ENCODE data around the gene GNS. TPM values are rescaled to one million over a fixed set of nuclear protein-coding genes. Genes with fewer than 3 reads are reported as not detected.

The GNS gene
- 59.0 and 62.5 TPM in 2 replicates for total RNA-seq (2014; rRNA removed; shearing (Covaris generic))

GRCh38 chr12:64759035-64759894 is at the start of gene GNS:
TSS of gene GNS (minus strand) at chr12:64759406. CDS start at chr12:64759276, 130 bp downstream.
- DNase-seq (ENCODE audit: low read depth), result peak; percentile 86

- no peak for DNase-seq (ENCODE audit: low read depth)
Measured at GRCh38 chr12:64808110-64808509, 48.9 kb upstream of the GNS start.

DNA sequence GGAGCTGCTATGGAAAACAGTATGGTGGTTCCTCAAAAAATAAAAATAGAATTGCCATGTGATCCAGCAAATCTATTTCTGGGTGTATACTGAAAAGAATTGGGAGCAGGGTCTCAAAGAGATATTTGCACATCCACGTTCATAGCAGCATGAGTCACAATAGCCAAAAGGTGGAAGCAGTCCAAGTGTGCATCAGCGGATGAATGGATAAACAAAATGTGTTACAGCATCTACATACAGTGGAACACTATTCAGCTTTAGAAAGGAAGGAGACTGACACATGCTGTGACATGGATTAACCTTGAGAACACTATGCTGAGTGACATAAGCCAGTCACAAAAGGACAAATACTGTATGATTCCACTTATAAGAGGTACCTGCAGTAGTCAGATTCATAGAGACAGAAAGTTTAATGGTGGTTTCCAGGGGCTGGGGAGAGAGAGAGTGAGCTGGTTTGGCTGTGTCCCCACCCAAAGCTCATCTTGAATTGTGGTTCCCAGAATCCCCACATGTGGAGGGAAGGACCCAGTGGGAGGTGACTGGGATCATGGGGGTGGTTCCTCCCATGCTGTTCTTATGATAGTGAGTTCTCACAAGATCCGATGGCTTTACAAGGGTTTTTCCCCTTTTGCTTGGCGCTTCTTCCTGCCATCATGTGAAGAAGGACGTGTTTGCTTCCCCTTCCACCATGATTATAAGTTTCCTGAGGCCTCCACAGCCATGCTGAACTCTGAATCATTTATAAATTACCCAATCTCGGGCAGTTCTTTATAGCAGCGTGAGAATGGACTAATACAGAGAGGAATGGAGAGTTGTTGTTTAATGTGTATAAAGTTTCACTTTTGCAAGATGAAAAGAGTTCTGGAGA is 47.6 kb upstream of the GNS start:
- peak; percentile 53 for DNase-seq (ENCODE audit: low read depth)

GRCh38 chr12:64806173-64806572 is 47.0 kb upstream of the GNS start:
- no peak for DNase-seq (ENCODE audit: low read depth)

GRCh38 chr12:64802180-64802775 is 43.1 kb upstream of the GNS start:
- peak; percentile 26 for DNase-seq (ENCODE audit: low read depth)

GRCh38 chr12:64801381-64801780 is 42.2 kb upstream of the GNS start:
- no peak for DNase-seq (ENCODE audit: low read depth)

DNA sequence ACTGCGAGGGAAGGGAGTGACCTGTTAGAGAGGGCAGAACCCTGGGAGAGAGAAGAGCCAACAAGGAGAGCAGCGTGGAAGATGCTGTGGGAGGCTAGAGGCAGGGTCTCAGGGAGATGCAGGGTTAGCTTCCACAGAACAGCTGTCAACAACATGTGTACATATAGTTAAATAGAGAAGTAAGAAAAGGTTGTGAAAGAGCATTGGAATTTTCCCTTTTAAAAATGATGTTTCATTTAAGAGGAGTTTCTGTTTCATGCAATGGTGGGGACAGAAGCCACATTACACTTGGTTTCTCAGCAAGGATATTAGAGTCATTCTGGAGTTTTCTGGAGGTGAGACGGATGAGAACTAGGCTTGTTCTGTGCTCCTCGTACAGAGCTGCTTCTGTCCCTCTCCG is 41.4 kb upstream of the GNS start:
- no peak for DNase-seq (ENCODE audit: low read depth)

- DNase-seq (ENCODE audit: low read depth), result no peak
Measured at GRCh38 chr12:64798165-64798564, 39.0 kb upstream of the GNS start.

DNA sequence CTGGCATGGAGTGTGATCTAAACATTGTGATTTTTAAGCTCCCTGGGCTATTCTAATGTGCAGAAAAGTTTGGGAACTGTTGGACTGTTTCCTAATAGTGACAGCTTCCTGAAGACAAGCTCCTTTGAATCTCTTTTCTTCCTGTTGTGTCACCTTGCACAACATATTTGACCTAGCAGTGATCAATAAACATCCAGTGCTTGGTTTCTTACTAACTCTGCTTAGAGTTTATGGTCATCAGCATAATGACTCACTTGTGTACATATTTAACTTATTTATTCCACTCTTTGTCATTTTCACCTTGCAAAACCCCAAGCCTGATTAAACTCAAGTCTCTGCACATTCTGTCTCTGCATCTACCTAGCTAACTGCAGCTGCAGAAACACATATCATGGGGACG is 38.0 kb upstream of the GNS start:
- no peak for DNase-seq (ENCODE audit: low read depth)

- peak; percentile 79 for DNase-seq (ENCODE audit: low read depth)
Measured at GRCh38 chr12:64796205-64796845, 37.1 kb upstream of the GNS start.

GRCh38 chr12:64794305-64794704 is 35.1 kb upstream of the GNS start:
- DNase-seq (ENCODE audit: low read depth), result no peak

DNA sequence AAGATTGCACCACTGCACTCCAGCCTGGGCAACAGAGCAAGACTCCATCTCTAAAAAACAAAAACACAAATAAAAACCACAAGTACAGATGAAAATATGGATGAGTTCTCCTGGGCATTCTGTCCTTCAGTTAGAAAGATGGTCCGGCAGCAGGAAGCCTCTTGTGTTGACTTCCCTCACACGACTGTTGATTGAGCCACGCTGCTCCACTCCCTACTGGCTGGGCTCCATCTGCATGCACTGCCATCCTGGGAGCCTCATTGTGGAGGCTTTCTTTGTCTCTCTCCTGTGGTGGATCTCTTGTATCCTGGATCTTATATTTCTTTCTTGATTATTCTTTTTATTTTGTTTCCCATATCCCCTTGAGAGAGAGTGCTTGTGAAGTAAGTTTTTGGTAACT is 34.4 kb upstream of the GNS start:
- no peak for DNase-seq (ENCODE audit: low read depth)

- DNase-seq (ENCODE audit: low read depth), result no peak
Measured at GRCh38 chr12:64792128-64792527, 32.9 kb upstream of the GNS start.

GRCh38 chr12:64791036-64791435 is 31.8 kb upstream of the GNS start:
- no peak for DNase-seq (ENCODE audit: low read depth)

GRCh38 chr12:64790166-64790565 is 31.0 kb upstream of the GNS start:
- no peak for DNase-seq (ENCODE audit: low read depth)

DNA sequence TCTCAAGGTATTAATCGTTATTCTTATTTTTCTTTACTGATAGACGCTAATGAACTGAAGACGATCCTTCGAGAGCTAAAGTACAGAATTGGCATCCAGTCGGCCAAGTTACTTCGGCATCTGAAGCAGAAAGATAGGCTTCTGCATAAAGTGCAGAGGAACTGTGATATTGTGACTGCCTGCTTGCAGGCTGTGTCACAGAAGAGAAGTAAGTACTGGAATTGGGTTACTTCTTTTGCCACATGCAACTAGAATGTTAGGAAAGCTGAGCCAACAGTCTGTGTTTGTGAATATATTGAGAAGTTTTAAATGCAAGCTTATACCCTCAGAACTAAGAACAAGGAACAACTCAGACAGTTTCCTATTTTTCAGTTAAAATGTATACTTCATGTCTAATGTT is 26.6 kb upstream of the GNS start:
- no peak for DNase-seq (ENCODE audit: low read depth)

GRCh38 chr12:64782191-64782876 is 23.1 kb upstream of the GNS start:
- no peak for DNase-seq (ENCODE audit: low read depth)

GRCh38 chr12:64781280-64782190 is 22.3 kb upstream of the GNS start:
- DNase-seq (ENCODE audit: low read depth), result no peak

GRCh38 chr12:64780531-64781279 is 21.5 kb upstream of the GNS start:
- peak; percentile 5 for DNase-seq (ENCODE audit: low read depth)

Measured in RPMI7951 (cell line).